GM10248 (cell line): ENCODE results near the gene HERC4.
"Not testable (repeated sequence)": the region's sequence is repeated elsewhere in the genome, so short reads cannot be mapped to it uniquely, and the experiment has no call there.

Experiments used
- CTCF ChIA-PET: fragments of 300-600 bp; sonication (Branson Sonifier 250); formaldehyde crosslinking; extraction: SDS; loops from one replicate; lab custom pipeline; 2021; ENCODE audit warnings: antibody characterized with exemption; lab: Yijun Ruan, JAX
- POLR2A ChIA-PET: fragments of 350-650 bp; sonication (Branson Sonifier 250); formaldehyde crosslinking; extraction: SDS; loops from one replicate; lab custom pipeline; 2020; ENCODE audit warnings: antibody characterized with exemption; lab: Yijun Ruan, JAX
- DNase-seq: peaks from one replicate; pipeline ENCODE4 v3.0.0; 2012; ENCODE audit errors: extremely low spot score
- CTCF ChIP-seq: IDR thresholded peaks from 2 replicates; pipeline ENCODE4 v1.5.1; 2012; ENCODE audit warnings: mild to moderate bottlenecking, low read depth; ENCODE audit errors: extremely low read depth, missing control alignments, control extremely low read depth

Gene HERC4

GRCh38 chr10:68027429-68027828, 47.7 kb downstream of the HERC4 start:
- ChIA-PET CTCF (interaction anchor here (1.5 kb wide), 1 partner anchor 12 kb away, joined by 4 read pairs; no protein-coding TSS in a partner anchor), POLR2A (no interaction called here)
- TF ChIP-seq CTCF, result no peak
- DNase-seq, result no peak

- CTCF ChIA-PET, result no interaction called here
- TF ChIP-seq CTCF, result no peak
- POLR2A ChIA-PET, result no interaction called here
- DNase-seq, result no peak
These were observed 51.8 kb downstream of the HERC4 start for GRCh38 chr10:68023292-68023691.

GRCh38 chr10:68022324-68022723, 52.8 kb downstream of the HERC4 start:
- POLR2A ChIA-PET, result interaction anchor here (0.7 kb wide), 1 partner anchor 33 kb away, joined by 4 read pairs; no protein-coding TSS in a partner anchor
- CTCF ChIA-PET, DNase-seq: not testable (repeated sequence)

- POLR2A ChIA-PET, DNase-seq: not testable (repeated sequence)
- CTCF ChIA-PET, result interaction anchor here (1.0 to 1.9 kb wide), 5 partner anchors 12 to 228 kb away, joined by 3 to 4 read pairs (median 3); no protein-coding TSS in a partner anchor
These were observed 58.6 kb downstream of the HERC4 start for GRCh38 chr10:68016519-68016918.

- DNase-seq, result no peak
- POLR2A ChIA-PET, result no interaction called here
- CTCF ChIA-PET, result interaction anchor here (1.8 to 2.0 kb wide), 2 partner anchors 36 to 146 kb away, joined by 5 read pairs; no protein-coding TSS in a partner anchor
- no peak for TF ChIP-seq CTCF
These were observed 64.6 kb downstream of the HERC4 start for GRCh38 chr10:68010426-68010940.

- ChIA-PET CTCF (interaction anchor here (1.2 kb wide), 1 partner anchor 13 kb away, joined by 3 read pairs; no protein-coding TSS in a partner anchor), POLR2A (no interaction called here)
- DNase-seq, result no peak
- no peak for TF ChIP-seq CTCF
These were observed 67.7 kb downstream of the HERC4 start for GRCh38 chr10:68007356-68007755.

- CTCF ChIA-PET, result interaction anchor here (1.2 kb wide), 1 partner anchor 10 kb away, joined by 4 read pairs; no protein-coding TSS in a partner anchor
- DNase-seq, result no peak
- TF ChIP-seq CTCF, result no peak
- POLR2A ChIA-PET, result no interaction called here
These were observed 73.5 kb downstream of the HERC4 start for GRCh38 chr10:68001539-68001938.
